NCI-H146 treated with DMSO at 0.1 percent for 48 hours (cell line): Measurements from ENCODE around the gene TPRG1.

Source experiments
- DNase-seq: peaks from one replicate; lab custom pipeline; 2025; ENCODE audit not compliant: unreplicated experiment; lab: John Stamatoyannopoulos, UW

Gene TPRG1

DNA sequence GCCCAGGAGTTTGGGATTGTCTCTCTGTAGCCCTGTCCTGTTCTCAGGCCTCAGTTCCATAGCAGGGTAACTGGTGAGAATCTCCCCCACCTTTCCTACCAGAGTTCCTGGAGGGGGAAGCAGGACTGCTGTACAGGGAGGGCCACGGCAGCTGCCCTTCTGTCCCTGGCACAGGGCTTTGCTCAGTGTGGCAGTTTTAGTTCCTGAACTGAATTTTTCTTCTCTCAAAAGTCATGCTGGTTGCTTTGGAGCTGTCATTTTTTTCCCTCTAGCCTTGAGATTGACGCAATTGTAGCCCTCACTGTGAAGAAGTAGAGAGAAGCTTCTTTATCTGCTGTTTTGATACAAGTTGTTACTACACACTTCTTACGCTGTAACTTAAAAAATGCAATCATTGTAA lies 55.5 kb downstream of the TPRG1 start:
- no peak for DNase-seq

DNA sequence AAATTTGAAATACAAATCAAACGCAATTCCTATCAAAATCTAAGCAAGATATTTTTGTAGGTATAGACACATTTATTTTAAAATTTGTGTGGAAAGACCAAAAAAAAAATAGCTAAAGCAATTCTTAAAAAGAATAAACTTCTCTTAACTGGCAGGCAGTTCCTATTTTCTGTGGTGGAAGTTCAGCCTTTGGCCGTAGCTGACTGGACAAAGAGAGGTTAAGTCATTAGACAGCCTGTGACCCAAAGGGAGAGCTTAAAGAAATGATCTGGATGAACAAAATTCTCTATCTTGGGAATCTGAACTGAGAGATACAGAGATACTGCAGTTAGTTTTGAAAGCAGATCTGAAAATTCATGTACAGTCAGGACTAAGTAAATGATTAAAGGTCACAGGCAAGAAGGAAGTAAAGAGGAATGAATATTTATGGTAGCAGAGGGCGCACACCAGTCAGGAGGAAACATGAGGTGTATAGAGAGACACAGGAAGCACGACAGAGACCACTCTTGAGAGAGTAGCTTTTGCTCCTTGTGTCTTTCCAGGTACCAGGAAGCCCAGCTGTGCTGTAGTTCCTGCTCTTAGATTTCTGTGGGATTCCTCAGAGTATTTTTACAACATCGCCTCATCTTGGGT lies 57.5 kb downstream of the TPRG1 start:
- no peak for DNase-seq

DNA sequence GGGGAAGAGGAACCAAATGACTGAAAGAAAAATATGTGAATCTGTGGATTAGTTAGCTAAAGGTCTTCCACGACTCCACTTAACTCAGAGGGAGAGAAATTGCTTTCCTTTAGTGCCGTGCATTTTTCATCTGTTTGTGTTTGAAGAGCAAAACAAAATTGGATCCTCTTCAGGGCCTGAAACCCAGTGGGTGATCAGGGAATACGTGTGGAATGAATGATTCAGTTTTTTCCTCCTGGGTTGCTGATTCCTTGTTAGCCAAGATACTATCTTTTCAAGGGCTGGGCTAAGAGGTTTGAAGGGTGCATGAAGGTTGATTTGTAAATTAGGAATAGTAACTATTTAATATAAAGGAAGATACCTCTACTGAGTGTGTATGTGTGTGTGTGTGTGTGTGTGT lies 61.0 kb downstream of the TPRG1 start:
- DNase-seq, result no peak

DNA sequence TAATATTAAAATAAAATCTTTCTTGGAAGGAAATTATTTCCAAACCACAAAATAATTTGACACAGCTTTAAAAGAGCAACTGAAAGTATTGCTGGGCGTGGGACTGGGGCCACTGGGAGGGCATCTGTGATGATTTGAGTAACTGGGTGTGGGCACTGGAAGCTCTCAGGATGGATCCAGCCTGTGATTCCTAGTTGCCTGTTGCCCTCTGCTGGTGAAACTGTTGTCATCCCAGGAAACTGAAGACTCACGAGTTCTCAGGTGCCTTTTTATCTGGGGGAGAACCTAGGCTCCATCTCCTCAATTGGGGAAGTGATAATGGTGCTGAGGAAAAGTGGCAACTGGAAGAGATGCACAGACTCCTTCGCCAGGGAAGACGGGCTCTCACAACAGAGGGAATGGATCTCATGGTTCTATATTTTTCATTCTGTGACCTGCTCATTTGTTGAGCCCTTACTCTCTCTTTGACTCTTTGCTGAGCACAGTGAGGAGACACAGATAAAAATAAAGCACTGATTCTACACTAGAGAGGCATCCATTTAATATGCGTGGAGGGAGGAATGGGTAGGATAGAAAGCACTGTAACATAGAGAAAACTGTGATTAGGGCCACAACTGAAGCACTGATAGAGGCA lies 61.6 kb downstream of the TPRG1 start:
- DNase-seq, result peak; percentile 70

DNA sequence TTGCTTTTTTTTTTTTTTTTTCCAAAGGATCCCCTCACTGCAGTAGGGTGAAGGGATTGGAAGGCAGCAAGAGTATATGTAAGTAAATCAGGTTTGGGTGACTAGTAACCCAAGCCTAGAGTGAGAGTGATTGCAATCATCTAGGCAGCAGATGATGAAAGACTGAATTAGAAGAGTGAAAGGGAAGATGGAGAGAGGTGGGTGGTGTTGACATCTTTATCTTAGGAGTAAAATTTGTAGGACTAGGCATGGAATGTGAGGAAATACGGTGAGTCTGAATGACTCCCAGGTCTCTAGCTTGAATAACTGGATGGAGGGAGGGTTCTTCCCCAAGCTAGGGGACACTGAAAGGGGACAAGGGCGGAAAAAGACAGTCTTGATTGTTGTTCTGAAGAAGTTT lies 63.4 kb downstream of the TPRG1 start:
- no peak for DNase-seq

DNA sequence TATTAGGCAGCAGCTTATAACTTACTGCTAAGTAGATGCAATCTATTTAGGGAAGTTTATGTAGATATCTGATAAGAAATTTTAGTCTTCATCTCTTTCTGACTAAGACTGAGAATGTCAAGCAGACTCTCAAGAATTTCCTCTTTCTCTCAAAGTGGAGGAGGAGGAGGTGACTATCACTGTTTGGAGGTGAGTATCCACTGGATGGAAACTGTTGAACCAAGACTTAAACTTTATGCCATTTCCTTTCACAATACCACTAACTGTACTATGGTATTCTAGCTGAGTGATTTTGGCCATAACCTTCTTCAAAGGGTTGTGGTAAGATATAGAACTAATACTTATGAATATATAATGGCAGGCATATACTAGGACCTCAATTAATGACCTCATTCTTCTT lies 64.6 kb downstream of the TPRG1 start:
- DNase-seq, result no peak

DNA sequence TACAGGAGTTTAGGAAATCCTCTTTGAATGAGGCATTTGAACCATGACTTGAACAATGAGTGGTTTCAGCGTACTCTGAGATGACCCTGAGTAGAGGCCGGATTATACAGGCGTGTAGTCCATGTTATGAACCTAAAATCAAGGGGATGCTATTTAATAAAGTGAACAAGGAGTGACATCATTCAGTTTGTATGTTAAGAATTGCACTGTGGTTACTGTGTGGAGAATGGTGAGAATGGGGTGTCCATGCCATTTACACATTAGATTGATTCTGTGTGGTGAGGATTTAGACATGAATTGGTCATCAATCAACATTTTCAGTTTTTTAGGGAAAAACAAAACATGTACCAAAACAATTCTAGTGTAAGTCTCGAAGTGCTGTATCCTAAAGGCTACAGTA lies 65.8 kb downstream of the TPRG1 start:
- no peak for DNase-seq

DNA sequence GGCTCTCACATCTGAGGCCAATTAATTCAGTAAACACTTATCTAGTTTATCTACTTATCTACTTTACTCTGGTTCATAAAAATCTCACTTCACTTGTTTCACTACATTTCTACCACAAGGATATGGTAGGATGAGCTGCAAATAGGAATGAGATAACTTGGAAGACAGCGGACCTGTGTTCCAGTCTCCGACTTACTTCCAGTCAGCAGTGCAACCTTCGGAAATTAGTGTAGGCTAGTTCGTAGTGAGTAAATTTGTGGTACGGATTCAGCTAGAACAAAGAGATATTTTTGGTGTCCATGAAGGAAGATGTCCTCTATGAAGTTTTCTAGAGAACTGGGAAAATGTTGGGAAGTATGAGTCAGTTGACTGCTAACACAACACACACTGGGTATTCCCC lies 66.3 kb downstream of the TPRG1 start:
- no peak for DNase-seq

DNA sequence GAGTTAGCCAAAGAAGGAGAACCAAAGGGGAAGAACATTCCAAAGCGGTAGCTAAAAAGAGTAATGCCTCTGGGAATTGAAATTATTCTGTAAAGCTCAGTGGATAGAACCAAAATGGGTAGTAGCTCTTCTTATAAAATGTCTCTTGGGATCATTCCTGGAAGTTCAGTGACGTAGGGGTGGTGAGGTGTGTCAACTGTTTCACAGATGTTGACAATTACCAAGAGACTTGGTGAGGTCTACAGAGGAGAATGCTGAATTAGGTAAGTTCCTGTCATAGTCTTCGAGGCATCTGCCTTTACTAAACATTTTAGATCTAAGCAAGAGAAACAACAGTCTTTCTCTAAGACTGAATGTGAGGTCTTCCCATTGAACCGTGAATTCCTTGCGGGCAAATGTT lies 67.8 kb downstream of the TPRG1 start:
- no peak for DNase-seq

DNA sequence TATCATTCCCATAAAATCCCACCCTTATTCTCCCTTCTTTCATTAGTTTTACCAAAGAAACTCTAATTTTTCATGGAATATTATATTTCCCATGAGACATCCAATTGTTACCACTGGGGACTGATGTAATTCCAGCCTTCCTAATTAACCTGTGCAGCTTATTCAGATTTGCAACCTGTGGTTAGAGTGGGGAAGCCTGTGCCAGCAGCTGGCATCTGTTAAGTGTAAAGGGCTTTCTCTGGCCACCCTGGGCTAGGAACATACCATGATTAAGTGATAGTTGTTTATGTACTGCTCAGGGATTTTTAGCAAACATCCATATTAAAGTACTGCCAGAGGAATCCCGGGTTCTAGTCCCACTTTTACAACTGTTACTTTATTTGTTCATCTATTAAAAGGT lies 78.2 kb downstream of the TPRG1 start:
- no peak for DNase-seq

DNA sequence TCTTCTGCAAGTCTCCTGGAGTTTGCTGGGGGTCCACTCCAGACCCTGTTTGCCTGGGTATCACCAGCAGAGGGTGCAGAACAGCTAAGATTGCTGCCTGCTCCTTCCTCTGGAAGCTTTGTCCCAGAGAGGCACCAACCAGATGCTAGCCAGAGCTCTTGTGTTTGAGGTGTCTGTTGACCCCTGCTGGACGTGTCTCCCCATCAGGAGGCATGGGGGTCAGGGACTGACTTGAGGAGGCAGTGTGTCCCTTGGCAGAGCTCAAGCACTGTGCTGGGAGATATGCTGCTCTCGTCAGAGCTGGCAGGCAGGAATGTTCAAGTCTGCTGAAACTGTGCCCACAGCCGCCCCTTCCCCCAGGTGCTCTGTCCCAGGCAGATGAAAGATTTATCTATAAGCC lies 86.5 kb downstream of the TPRG1 start:
- no peak for DNase-seq

DNA sequence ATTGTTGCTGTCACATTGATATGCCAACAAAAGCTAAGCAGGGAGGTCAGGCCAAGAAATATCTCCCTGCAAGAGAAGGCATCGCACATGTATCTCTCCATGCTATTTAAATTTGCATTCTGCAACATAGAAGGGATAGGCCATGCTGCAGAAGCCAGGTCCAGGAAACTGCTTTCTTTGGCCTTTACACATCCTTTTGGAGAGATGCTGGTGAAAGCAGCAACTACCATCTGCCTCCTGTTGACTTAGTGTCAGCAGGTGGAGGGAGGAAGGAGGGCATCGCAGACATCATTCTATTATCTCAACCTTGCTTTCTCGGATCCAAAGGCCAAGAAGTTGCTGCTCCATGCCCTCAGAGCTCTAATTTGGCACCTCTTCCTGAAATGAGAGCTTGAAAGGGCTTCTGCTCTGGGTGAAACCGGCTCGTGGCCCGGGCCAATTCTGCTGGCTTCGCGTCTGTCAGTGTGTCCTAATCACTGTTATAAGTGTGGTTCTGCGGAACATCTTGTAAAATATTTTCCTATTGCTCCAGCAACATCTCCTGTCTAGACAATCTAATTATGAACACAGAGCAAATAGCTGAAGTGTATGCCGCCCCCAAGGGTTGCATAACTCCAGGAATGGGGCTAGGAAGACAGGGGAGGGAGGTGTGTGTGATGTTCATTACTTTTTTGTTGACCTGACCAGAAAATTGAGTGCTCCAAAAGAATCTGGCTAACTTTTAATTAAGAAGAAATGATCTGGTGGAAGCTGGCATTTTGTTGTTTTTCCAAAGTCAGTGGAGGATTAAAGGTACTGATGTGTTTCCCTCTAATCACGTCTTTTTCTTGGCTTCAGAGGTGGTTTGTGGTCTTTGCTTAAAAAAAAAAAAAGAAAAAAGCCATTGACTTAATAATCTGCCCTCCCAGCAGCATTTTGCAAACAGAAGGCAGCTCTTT lies 89.1 kb downstream of the TPRG1 start:
- peak; percentile 57 for DNase-seq

DNA sequence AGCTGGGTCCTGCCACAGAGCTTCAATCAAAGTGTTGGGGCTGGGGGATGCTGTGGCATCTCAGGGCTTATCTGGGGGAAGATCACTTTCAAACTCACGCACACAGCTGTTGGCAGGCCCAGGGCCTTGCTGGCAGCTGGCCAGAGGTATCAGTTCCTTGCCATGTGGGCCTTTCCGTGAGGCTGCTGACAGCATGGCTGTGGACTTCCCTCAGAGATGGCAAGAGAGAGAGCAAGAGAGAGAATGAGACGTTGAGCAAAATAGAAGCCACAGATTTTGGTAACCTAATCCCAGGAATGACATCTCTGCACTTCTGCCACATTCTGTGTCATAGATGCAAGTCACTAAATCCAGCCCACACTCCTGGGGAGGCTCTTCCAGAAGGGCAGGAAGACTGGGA lies 91.0 kb downstream of the TPRG1 start:
- DNase-seq, result no peak

DNA sequence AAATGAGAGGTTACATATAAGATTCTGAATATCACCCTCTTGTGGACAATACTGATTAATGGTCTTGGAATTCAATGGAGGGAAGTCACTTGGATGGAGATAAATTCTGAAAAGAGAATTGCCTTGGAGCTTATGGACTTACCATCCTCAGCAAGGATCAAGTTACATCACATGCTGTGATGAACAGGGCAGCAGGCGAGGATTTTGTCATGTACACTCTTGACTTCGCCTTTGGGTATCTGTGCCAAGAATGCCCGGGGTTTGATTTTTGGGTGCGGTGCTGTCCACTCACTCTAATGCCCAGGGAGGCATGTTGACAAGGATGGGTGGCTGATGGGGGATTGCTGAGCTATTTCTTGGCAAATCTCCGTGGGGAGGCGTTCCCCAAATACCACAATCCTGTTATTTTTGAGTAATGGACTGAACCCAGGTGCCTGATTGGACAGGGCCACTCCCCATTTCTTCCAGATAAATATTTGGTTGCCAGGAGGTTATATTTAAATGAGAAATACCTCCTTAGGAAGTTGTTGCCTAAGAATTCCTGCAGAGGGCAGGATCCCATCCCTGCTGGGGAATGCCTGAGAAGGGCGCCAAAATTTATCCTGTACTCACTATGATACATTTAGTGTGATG lies 96.3 kb downstream of the TPRG1 start:
- no peak for DNase-seq

DNA sequence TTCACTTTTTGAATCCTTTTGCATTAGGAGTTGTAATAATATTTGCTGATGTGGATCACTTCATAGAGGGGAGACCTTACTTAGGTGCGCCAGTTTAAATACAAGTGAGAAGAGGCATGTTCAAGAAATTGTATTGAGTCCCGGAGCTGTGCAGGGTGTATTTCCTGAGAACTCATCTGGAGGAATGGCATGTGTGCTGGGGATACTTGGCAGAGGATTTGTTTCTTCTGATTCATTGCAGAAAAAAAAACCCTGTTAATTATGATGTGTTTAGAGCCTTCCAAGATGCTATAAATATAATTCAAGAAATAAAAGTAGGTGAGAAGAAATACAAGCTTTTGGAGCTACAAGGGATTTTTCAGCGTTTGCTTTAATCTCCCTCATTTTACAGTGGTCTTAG lies 97.6 kb downstream of the TPRG1 start:
- DNase-seq, result no peak

DNA sequence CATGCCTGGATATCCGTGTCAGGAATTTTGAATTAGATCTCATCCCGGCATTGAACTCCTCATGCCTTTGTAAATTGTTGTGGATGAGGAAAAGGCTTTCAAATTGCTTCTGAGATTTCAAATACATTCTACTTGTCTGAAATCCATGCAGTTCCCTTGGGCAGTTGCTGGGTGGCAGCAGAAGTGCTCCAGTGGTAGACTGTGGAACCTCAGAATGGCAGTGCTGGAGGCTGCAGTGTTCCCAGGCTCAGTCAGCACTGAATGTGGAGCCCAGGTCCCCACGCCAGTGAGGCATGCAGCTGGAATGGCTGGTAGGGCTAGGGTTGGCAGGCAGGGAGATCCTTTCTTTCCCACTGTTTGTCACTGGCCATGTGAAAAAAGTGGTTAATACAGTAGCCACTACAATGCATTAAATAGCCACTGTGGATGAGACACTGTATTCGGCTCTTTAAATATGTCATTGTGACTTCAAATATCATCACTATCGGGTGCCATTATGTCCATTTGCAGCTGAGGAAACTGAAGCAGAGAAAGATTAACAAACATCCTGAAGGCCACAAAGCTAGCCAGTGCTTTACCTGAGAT lies 98.6 kb downstream of the TPRG1 start:
- DNase-seq, result peak; percentile 98

DNA sequence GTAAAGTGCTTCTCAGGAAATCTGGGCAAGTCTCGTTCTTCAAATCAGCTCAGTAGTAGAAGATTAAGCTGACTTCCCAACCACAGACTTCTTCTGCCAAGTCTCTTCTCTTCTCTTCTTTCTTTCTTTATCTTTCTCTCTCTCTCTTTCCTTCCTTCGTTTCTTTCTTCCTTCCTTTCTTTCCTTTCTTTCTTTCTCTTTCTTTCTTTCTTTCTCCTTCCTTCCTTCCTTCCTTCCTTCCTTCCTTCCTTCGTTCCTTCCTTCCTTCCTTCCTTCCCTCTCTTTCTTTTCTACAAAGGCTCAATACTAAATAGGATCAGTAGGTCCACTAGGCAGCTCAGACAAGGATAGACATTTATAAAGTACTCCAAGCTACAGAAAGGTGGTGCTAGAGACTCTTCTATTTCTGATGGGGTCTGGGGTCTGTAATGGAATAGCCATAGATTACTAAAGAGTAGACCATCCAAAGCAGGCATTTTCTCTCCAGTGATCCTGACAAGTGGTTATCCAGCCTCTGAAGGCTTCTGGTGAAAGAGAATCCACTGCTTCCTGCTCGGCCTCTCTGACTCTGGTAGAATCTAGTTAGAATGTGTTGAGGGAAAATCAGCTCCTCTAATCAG lies 100.8 kb downstream of the TPRG1 start:
- peak; percentile 99 for DNase-seq

DNA sequence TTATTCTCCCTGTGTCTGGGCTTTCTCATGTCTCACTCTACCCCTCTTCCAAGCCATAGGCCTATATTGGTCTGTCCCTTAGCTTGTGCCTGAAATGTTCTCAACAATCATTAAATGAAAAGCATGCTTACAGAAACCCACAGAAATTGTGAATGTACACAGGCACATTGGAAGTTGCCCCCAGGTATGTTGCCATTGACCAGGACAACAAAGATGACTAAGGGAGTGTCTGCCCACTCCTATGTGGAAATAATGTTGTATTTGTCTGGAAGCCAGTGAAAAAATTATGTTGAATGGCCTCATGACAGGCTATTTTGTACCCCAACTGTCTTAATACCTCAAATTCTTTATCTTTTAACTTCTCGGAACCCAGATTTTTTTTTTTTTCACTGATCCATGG lies 102.0 kb downstream of the TPRG1 start:
- no peak for DNase-seq

DNA sequence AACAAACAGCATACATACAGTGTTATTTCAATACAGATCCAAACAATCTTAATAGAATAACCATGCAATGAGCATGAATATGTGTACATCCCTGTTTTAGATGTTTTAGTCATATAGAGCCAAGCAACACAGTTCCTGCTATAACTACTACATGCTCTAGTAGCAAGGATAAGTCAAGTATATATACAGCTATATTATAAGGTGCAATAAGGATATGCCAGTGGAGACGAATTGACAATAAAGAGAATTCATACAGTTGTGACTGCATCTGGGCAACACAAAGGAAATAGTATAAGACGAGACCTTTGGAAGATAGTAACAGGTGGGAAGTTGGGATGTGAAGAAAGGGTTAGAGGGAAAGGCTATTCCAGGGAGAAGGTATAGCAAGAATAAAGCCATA lies 103.4 kb downstream of the TPRG1 start:
- no peak for DNase-seq

DNA sequence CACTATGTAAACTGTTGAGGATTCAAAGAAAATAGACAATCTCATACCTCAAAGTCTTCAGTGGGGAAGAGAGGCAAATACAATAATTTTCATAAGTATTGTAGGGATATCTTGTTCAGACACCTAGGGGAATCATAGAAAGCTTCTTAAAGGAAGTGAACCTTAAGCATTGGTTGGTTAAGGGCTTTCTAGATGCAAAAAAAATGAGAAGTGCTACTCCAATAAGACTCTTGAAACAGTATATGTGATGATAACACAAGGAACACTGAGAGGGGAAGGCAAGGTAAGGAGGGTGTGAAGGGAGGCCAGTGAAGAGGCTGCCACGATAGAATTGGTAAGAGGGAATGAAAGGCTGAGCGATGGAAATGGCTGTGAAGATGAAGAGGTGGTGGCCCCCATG lies 104.1 kb downstream of the TPRG1 start:
- no peak for DNase-seq
